HG02885 (cell line): ENCODE data around the gene MAPRE3.

Source experiments
- ATAC-seq: cut with Tn5 transposase; IDR thresholded peaks from one replicate; pipeline ENCODE4 v1.9.1; 2021; ENCODE audit warnings: mild to moderate bottlenecking; ENCODE audit not compliant: unreplicated experiment, poor library complexity

Gene MAPRE3

DNA sequence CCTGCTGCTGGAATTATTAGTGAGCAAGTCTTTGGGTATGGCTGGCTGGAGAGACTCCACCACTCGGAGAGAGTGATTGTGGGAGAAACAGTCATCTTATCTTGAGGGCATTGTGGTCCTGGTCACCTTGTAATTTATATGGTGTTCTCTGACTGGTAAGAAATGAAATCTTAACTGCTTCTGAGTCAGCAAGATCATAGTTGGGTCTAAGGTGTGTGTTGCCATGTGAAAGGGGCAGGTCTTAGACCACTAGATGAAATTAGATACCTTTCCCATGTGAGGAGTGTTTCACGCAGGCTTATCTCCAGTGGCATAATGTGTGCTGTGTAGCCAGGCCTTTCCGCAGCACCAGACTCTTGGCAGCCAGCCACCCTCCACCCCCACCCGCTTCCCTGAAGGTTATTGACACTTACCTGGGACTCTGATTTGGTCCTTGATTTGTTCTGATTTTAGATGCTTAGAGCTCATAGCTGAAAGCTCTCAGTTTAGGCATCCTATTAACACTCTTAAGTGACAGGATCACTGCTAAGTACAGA, 7.7 kb downstream of the MAPRE3 start:
- ATAC-seq, result no peak

- no peak for ATAC-seq
These were observed 9.3 kb downstream of the MAPRE3 start for GRCh38 chr2:26979741-26980140.

DNA sequence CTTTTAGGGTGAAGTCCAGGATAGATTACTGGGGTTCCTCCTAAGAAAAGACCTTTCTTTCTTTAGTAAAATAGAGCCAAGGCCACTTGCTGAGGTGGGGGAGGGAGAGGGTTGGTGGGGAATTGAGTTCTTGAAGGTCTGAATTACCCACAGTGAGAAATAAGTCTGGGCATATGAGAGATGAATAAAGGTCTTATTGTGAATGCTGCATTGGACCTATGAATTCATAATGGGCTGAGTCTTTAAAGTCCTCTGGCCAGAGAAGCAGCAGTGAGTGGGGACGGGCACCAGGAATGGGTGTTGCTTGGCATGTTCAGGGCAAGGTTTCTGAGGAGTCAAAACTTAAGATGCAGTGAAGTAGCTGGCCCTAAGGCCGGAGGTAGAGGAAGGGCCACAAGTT, 10.5 kb downstream of the MAPRE3 start:
- no peak for ATAC-seq

GRCh38 chr2:26982102-26982742, 11.8 kb downstream of the MAPRE3 start:
- no peak for ATAC-seq

DNA sequence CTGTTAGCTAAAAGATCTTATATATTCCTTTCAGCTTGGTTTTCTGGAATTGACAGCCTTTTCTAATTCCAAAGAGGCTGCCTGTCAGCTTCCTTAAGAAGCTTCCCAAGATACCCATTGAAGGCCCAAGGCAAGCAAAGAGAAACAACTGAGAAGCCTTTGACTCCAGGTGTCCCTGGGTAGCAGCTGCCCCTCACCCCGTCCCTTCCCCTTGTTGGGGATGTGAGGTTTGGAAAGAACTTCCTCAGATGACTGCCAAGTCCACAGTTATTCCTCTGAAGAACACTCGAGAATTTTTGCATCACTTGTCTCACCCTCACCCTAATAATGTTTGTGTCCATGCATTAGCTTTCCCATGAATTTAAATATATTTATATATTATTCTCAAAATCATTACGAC, 13.3 kb downstream of the MAPRE3 start:
- ATAC-seq, result no peak

DNA sequence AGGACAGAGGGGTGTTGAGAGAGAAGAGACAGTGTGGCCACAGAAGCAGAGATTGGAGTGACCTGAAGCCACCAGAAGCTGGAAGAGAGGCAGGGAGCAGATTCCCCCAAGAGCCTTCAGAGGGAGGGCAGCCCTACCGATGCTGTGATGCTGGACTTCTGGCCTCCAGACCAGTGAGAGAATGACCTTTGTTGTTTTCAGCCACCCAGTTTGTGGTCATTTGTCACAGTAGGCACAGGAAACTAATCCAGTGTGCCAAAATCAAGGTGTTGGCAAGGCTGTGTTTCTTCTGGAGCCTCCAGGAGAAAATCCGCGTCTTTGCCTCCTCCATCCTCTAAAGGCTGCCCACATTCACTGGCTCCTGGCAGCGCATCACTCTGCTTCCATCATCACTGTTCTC, 15.4 kb downstream of the MAPRE3 start:
- no peak for ATAC-seq

DNA sequence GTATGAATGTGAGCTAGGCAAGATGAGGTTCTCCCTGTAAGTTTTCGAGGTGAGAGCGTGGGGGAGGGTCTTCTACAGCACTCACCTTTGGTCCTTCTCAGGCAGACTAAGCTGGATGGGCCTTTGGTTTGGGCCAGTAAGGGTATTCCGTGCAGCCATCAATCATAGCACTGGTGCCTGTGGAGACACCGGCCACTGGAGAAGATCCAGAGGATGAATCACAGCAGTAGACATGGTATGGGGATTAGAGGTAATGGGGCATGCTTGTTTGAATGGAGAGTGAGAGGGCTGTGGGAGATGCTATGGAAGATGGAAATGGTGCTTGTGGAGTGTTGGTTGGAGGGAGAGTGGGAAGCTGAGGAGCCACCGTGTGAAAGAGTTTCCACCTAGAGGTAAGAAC, 16.1 kb downstream of the MAPRE3 start:
- no peak for ATAC-seq

DNA sequence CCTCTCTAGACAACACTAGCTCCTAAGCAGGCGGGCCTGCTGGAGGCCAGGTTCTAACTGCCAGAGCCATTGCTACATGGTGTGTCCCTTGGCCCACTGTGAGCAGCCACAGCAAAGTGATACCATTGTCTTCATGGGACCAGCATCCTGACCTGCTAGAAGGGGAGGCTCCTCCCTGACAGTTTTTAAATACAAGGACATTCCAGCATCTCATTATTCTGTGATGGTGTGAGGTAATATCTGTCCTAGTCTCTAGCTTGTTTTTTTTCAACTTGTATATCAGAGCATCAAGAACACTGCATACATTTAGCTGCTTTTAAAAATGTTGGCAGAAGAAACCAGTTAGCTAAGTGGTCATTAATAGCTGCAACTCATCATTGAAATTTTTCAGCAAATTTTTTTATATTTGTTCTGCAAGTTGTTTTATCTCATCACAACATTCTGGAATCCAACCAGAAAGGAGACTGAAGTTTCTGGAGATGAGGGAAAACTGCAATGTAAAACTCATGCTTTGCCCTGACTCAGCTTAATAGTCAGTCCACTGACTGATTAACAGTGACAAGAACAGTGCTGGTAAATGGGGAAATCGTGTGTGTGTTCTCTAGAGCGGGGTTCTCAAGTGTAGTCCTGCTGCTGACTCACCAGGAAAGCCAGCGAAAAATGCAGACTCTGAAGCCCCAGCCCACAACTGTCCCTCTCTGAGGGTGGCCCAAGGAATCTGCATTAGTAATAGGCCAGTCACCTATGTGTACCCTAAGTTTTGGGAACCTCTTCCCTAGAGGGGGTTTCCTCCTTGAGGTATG, 17.8 kb downstream of the MAPRE3 start:
- ATAC-seq, result no peak

DNA sequence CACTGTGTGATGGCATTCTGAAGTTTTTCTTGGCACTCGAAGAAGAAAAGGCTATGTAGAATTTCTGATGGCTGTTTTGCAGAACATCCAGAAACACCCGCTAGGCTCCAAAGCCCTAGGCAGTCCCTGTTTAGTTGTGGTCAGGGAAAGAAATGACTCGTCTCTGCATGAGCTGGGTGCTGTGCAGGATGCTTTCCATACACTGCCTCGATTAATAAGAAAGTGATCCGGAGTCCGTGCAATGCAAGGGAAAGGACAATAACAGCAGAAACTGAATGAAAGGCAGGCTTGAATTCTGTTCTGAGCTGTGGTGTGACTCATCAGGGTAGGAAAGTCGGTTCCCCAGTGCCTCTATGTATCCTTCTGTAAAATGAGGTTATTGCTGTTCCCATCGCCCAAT, 18.7 kb downstream of the MAPRE3 start:
- ATAC-seq, result no peak

DNA sequence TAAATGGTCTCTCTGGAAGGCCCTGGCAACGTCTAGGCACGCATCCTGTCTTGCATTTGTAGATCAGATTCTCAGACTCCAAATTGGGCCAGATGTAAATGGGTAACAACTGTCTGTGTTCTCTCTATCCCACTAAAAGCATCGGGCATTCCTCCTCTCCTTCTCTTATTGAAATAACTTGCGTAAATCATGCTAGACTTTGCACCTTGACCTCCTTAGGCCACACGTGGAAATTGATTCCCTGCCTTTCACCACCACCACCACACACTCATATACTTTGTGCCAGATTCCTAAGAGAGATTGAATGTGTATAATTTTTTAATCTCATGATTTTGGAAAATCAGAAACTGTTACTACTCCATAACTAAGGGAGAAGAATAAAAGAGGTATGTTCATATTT, 21.3 kb downstream of the MAPRE3 start:
- no peak for ATAC-seq

DNA sequence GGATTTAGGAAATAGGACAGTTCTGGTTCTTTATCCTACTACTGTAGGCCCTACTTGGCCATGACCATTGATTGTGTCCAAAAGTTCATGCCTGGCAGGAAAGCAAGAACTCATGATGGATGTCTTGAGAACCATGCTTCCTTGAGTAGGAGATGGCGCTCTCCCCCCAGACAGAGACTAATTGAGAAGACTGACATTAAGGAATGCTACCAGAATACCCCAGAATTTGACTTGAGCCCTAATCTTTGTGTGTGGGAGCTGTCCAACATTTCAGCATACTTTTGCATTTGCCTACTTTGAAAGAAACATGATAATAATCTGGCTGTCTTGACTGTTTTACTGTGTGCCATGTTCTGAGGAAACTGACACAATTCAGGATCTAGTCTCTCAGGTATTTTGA, 23.3 kb downstream of the MAPRE3 start:
- no peak for ATAC-seq

DNA sequence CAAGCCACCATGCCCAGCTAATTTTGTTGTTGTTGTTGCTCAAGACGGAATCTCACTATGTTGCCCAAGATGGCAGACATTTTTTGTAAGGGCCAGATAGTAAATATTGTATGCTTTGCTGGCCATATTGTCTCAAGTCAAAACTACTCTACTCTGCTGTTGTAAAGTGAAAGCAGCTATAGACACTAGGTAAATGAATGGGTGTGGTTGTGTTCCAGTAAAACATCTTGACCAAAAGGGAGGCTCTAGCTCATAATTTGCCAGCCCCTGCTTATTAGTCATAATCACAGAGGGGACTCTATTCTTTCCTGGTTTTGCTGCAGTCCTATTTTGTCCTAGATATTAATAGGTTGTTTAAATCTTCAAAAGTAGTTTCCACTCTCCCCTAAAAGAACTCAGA, 24.5 kb downstream of the MAPRE3 start:
- ATAC-seq, result no peak

GRCh38 chr2:26997394-26997793, 27.0 kb downstream of the MAPRE3 start:
- no peak for ATAC-seq

DNA sequence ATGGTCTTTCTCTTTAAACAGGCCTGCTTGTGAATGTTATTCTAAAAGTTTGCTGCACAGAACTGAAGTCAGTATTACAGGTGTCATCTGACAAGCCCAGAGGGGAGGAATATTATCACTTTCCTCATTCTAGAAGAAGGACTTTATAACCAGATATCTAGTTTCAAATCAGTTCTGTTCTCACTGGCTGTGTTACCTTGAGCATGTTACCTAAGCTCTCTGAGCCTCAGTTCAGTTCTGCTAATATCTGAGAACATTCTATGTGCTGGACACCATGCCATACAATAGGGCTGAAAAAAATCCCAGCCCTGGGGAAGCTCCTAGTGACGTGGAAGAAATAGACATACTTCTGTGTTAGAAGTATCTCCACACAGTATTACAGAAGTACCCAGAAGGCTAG, 27.9 kb downstream of the MAPRE3 start:
- no peak for ATAC-seq

DNA sequence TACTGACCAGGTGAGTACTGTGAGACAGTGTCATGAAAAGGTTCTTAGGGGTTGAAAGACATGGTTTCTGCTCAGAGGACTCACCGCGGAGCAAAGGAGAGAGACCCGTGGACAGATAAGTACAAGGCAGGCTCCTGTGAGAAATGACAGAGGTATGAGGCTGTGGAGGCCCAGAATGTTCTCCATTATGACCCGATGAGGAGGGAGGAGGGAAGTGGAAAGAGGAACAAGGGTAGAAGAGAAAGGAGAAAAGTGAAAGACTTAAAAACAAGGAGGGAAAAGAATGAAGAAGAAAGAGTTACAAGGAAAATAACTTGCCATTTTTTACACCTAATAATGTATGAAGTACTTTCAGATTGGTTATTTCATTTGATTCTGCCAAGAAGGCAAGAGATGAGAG, 29.8 kb downstream of the MAPRE3 start:
- no peak for ATAC-seq

- no peak for ATAC-seq
These were observed 30.6 kb downstream of the MAPRE3 start for GRCh38 chr2:27000995-27001394.

DNA sequence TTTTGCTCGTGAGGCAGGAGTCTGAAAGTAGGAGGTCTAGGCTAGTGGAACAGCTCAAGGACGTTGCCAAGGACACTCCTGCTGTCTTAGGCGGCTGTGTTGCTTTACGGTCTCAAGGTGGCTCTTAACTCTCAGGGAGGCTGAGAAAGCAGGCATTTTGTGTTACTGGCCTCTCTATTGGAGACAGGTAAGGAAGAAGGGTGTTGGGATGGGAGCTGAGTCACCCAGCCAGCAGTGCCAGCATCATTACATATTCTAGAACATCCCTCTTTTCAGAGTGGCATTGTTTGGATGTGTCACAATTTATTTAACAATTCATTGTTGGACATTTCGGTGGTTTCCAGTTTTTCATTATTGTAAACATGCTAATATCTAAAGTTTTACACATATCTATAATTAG, 31.5 kb downstream of the MAPRE3 start:
- ATAC-seq, result no peak

DNA sequence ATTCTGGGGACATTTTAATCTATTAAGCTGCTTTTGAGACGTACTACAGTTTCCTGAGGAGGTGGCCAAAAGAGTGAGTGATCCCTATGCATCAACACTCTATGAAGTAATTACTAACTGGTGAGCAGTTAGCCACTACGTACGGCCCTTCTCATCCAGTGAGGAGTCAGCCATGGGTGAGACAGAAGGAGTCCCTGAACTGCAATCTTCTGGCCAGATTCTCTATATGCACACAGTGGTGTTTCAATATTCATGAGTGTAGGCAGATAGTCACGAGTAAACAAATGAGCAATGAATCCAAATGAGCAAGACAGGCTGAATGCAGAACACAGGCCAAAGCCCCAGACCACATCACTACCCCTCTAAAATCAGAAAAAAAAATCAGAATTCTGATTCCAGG, 32.6 kb downstream of the MAPRE3 start:
- ATAC-seq, result no peak

DNA sequence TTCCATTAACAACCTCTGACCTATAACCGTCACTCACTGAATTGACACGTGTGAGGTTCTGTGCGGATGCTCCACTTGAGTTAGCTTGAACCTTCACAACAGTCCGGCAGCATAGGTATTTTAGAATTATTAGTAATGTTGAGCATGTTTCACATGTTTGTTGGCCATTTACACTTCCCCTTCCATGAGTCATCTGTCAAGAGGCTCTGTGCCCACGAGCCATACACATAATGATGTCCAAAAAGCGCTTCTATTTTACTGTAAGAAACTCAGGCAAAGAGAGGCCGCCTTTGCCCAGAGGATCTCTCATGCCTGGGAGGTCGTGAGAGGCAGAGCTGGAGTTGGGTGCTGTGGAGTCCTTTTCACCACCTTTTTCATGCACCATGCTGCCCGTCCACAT, 33.4 kb downstream of the MAPRE3 start:
- ATAC-seq, result no peak

GRCh38 chr2:27006602-27007415, 36.4 kb downstream of the MAPRE3 start:
- no peak for ATAC-seq
